HuH-7.5 (cell line): ENCODE data around the gene GTSF1L.
A peak's percentile ranks its signal among the peaks of the same experiment; 100 is the strongest.

ENCODE experiments used
- DNase-seq: peaks from one replicate; pipeline ENCODE4 v3.0.0; 2011; ENCODE audit warnings: low spot score

The GTSF1L gene

DNA sequence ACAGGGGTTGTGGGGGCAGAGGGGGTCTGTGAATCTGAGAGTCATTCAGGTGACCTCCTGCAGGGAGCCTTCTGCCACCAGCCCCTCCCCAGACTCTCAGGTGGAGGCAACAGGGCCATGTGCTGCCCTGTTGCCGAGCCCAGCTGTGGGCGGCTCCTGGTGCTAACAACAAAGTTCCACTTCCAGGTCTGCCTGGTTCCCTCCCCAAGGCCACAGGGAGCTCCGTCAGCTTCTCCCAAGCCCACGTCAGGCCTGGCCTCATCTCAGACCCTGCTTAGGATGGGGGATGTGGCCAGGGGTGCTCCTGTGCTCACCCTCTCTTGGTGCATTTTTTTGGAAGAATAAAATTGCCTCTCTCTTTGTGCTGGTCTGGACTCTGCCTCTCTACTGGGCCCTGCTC lies 10.7 kb downstream of the GTSF1L start:
- DNase-seq, result no peak

DNA sequence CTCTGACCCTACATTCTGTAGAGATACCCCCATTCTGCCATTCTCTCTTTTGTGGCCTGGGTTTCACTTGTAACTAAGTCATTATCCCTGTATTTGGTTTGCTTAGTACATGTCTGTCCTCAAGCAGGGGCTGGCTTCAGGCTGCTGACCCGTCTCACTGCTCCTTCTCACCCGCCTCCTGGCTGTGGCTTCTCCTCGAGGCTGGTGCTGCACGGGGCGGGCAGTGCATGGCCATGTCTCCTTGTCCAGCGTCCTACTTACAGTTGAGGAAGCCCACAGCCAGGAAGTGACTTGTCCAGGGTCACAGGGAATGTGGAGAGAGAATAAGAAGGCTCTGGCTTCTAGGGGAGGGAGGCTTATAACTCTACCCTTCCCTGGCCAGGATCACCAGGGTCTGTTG lies 11.3 kb downstream of the GTSF1L start:
- no peak for DNase-seq

GRCh38 chr20:43715044-43715443 lies 11.8 kb downstream of the GTSF1L start:
- no peak for DNase-seq

DNA sequence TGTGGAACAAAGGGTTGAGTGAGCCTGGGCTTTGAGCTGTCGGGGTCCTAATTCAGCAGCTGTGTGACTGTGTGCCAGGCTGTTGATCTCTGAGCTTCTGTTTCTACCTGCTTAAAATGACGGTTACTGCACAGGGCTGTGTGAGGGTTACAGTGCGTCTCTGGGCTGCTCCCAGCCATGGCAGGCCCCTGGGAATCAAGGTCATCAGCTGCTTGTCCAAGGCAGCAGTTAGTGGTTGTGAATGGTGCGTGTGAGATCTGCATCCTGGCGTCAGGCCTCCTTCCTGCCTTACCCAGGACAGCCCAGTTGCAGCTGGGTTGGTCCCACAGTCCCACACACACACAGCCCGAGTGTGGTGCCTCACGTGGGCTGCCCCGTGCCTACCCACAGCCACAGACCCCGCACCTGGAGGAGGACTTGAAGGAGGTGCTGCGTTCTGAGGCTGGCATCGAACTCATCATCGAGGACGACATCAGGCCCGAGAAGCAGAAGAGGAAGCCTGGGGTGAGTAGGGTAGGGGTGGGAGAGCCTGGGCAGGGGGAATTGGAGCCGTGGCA lies 15.6 kb downstream of the GTSF1L start:
- no peak for DNase-seq

GRCh38 chr20:43710370-43711044 lies 16.3 kb downstream of the GTSF1L start:
- DNase-seq, result no peak

DNA sequence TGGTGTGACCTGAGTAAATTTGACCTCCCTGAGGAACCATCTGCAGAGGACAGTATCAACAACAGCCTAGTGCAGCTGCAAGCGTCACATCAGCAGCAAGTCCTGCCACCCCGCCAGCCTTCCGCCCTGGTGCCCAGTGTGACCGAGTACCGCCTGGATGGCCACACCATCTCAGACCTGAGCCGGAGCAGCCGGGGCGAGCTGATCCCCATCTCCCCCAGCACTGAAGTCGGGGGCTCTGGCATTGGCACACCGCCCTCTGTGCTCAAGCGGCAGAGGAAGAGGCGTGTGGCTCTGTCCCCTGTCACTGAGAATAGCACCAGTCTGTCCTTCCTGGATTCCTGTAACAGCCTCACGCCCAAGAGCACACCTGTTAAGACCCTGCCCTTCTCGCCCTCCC lies 24.3 kb downstream of the GTSF1L start:
- no peak for DNase-seq

GRCh38 chr20:43700627-43701026 lies 26.2 kb downstream of the GTSF1L start:
- no peak for DNase-seq

DNA sequence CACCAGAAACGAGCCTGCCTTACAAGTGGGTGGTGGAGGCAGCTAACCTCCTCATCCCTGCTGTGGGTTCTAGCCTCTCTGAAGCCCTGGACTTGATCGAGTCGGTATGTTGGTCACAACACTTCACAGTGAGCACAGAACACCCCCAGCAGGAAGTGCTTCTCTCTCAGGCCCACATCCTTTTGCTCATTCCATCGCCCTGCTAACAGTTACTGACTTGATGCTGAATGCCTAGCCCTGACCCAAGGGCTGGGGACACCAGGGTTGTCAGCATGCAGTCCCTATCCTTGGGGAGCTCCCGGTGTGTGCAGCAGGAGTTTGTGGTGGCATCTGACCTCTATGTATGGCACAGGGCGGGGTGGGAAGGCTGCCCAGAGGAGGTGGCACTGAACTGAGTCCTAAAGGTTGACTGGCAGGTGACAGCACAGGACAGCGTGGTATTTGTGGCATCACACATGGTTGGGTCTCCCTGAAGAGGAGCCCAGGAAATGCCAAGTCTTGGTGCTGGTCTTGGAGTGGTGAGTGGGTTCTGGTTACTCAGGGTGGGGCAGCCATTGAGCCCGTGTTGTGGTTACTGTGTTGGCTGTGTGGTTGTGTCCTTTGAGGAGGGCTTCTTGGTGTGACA lies 26.7 kb downstream of the GTSF1L start:
- no peak for DNase-seq

GRCh38 chr20:43695571-43695970 lies 31.2 kb downstream of the GTSF1L start:
- no peak for DNase-seq

DNA sequence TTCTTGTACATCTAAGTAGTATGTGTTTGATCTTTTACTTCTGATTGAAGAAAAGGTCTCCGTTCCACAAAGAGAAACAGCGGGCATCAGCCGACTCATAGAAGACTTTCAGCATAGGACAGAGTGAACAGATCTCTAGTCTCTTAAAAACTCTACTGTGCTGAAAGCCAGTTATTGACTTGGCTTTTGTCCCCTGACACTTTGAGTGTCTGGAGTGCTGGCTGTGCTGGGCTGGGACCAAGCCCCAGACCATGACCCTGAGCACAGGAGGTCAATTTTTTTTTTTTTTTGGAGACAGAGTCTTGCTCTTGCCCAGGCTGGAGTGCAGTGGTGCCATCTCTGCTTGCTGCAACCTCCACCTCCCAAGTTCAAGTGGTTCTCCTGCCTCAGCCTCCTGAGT lies 32.0 kb downstream of the GTSF1L start:
- no peak for DNase-seq

- DNase-seq, result peak; percentile 57
Measured at GRCh38 chr20:43691928-43692524, 34.8 kb downstream of the GTSF1L start.

DNA sequence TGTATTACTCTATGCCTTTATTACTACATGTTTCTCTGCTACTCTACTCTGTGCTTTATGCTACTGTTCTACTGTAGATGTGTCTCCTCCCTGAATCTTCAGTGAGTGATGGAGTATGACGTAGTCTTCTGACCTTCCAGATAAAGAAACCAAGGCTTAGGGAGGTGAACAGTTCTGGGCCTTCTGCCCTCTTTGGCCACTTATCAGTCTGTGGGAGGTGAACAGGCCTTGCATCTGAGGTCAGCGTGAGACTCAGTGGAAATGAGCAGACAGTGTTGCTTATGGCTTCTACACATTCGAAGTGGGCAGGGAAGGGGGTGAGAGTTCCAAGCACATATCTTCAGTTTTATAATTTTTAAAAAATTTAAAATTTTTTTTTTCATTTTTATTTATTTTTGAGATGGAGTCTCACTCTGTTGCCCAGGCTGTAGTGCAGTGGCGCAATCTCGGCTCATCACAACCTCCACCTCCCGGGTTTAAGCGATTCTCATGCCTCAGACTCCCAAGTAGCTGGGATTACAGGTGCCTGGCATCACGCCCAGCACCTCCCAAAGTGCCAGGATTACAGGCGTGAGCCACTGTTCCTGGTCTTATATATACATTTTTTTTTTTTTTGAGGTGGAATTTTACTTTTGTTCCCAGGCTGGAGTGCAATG lies 35.7 kb downstream of the GTSF1L start:
- no peak for DNase-seq

DNA sequence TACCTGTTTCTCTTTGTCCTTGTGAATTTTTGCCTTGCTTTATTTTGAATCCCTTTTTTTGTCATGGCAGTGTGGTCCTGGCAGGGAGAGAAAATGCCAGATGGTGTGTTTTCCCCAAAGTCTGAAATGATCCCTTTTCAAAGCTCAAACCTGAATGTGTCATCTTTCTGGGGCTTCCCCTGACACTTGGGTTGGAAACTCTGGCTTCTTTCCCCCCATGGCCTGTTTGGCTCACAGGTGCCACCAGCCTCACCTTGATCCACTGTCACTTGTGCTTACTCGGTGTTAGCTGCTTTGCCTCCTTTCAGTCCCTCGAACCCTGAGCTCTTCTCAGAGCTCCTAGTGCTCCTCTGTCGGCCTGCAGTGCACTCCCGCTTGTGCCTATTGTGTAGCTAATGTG lies 37.6 kb downstream of the GTSF1L start:
- no peak for DNase-seq

- no peak for DNase-seq
Measured at GRCh38 chr20:43686820-43687219, 40.0 kb downstream of the GTSF1L start.

- no peak for DNase-seq
Measured at GRCh38 chr20:43682446-43682845, 44.4 kb downstream of the GTSF1L start.

GRCh38 chr20:43681991-43682410 lies 44.8 kb downstream of the GTSF1L start:
- no peak for DNase-seq

DNA sequence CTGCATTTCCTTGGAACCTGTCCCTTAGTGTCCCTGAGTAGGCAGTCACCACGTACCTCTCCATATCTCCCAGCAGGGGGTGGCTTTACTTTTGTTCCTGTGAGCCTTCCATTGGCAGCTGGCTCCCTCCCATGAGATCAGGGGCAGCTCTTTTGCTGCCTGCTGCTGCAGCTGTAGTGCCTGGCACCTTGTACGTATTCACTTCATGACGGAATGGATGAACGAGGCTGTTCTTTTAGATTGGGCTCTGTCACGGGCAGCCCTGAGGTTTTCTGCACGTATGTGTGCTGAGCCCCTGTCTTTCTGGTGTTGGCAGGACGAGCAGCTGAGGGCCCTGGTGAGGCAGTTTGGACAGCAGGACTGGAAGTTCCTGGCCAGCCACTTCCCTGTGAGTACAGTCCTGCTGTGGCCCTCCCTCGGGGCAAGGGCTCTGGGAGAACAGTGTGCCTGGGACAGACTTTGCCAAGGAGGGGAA lies 45.3 kb downstream of the GTSF1L start:
- no peak for DNase-seq

GRCh38 chr20:43680981-43681380 lies 45.8 kb downstream of the GTSF1L start:
- DNase-seq, result no peak

DNA sequence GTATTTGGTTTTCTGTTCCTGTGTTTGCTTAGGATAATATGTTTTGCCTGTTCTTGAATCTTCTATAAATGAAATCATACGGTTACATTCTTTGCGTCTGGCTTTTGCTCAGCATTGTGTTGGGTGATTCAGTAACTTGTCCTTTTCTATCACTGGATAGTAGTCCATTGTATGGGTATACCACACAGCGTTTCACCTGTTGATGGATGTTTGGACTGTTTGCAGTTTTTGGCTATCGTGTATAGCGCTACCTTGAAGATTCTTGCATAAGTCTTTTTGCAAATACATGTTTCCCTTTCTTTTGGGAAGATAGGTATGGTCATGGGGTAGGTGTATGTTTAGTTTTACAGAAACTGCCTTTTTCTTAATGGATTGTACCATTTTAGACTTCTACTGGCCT lies 50.4 kb downstream of the GTSF1L start:
- DNase-seq, result no peak
